SK-N-SH (cell line): ENCODE measurements around the gene LETM1. TPM values are rescaled to one million over a fixed set of nuclear protein-coding genes. Genes with fewer than 3 reads are reported as not detected.

ENCODE experiments used
- CTCF ChIA-PET: fragments of 300-600, 350-600 bp; formaldehyde crosslinking; extraction: SDS; loops from one replicate; lab custom pipeline; 2021; lab: Yijun Ruan, JAX
- POLR2A ChIA-PET: fragments of 350-600 bp; sonication (Branson Sonifier 250); formaldehyde crosslinking; extraction: SDS; loops from one replicate; lab custom pipeline; 2020; ENCODE audit warnings: antibody characterized with exemption, inconsistent platforms; lab: Yijun Ruan, JAX
- DNase-seq: peaks from one replicate; pipeline ENCODE4 v3.0.0; 2012
- H2AFZ ChIP-seq: fragments of 200-600 bp; sonication (generic); 2 replicates; pipeline ENCODE4 v1.8.1; 2016; ENCODE audit warnings: antibody characterized with exemption, mild to moderate bottlenecking, low read depth
- H3F3A ChIP-seq: fragments of 200-600 bp; sonication (generic); replicated peaks from 2 replicates; pipeline ENCODE3; 2016; ENCODE audit warnings: antibody characterized with exemption, mild to moderate bottlenecking; ENCODE audit not compliant: insufficient read depth
- H3K27ac ChIP-seq, 2 experiments: fragments of 200-500 bp in 1 of 2; fragments of 200-600 bp in 1 of 2; sonication (Bioruptor generic) in 1 of 2; sonication (generic), shearing (Covaris generic) in 1 of 2; 2 replicates each; pipeline versions ENCODE4 v1.5.1 to v1.6.1; 2014 to 2016; ENCODE audit warnings: low read depth in 2 of 2, inconsistent platforms in 1 of 2, low read length in 1 of 2, mild to moderate bottlenecking in 1 of 2, mixed read lengths in 1 of 2
- H3K27me3 ChIP-seq: fragments of 200-600 bp; sonication (generic), shearing (Covaris generic); 2 replicates; pipeline ENCODE4 v1.6.1; 2016; ENCODE audit warnings: mixed run types; ENCODE audit not compliant: insufficient read depth
- H3K36me3 ChIP-seq, 2 experiments: fragments of 200-500 bp in 1 of 2; fragments of 200-600 bp in 1 of 2; sonication (Bioruptor generic) in 1 of 2; sonication (generic) in 1 of 2; replicated peaks in 1 of 2; 2 replicates each; pipeline versions ENCODE3 to v1.5.1; 2014 to 2016; ENCODE audit warnings: low read length in 1 of 2, mild to moderate bottlenecking in 1 of 2; ENCODE audit not compliant: insufficient read depth in 2 of 2, control insufficient read depth in 1 of 2
- H3K4me1 ChIP-seq, 2 experiments: fragments of 200-500 bp in 1 of 2; fragments of 200-600 bp in 1 of 2; sonication (Bioruptor generic) in 1 of 2; sonication (generic), shearing (Covaris generic) in 1 of 2; 2 replicates each; pipeline versions ENCODE4 v1.5.1 to v1.6.1; 2014 to 2016; ENCODE audit warnings: low read depth in 1 of 2, low read length in 1 of 2, mixed run types in 1 of 2; ENCODE audit not compliant: insufficient read depth in 2 of 2, control insufficient read depth in 1 of 2
- H3K4me2 ChIP-seq: fragments of 200-600 bp; sonication (generic), shearing (Covaris generic); 2 replicates; pipeline ENCODE4 v1.6.1; 2017; ENCODE audit warnings: mixed run types
- H3K4me3 ChIP-seq, 2 experiments: fragments of 200-500 bp in 1 of 2; fragments of 200-600 bp in 1 of 2; sonication (Bioruptor generic) in 1 of 2; sonication (generic), shearing (Covaris generic) in 1 of 2; 2 replicates each; pipeline versions ENCODE4 v1.5.1 to v1.8.1; 2014 to 2016; ENCODE audit warnings: low read depth in 2 of 2, inconsistent platforms in 1 of 2, low read length in 1 of 2, mild to moderate bottlenecking in 1 of 2, mixed read lengths in 1 of 2, moderate library complexity in 1 of 2
- H3K79me2 ChIP-seq: fragments of 200-600 bp; sonication (generic); 2 replicates; pipeline ENCODE4 v1.8.1; 2017; ENCODE audit warnings: mild to moderate bottlenecking; ENCODE audit not compliant: insufficient read depth
- H3K9ac ChIP-seq: fragments of 200-600 bp; sonication (generic); 2 replicates; pipeline ENCODE4 v1.6.1; 2017; ENCODE audit warnings: mixed run types
- H3K9me2 ChIP-seq: fragments of 200-600 bp; sonication (generic); 2 replicates; pipeline ENCODE4 v1.6.1; 2017; ENCODE audit warnings: mixed run types
- H3K9me3 ChIP-seq: fragments of 200-600 bp; sonication (generic); 2 replicates; pipeline ENCODE4 v1.6.1; 2017; ENCODE audit warnings: mixed run types, mild to moderate bottlenecking, moderate library complexity
- H4K20me1 ChIP-seq: fragments of 200-600 bp; sonication (generic); 2 replicates; pipeline ENCODE4 v1.6.1; 2017; ENCODE audit warnings: mild to moderate bottlenecking, mixed run types; ENCODE audit not compliant: insufficient read depth
- CHD2 ChIP-seq: fragments of 150-350 bp; IDR thresholded peaks from 2 replicates; pipeline ENCODE4 v1.6.1; 2018; ENCODE audit warnings: low read length; ENCODE audit not compliant: partially characterized antibody
- ELF1 ChIP-seq: IDR thresholded peaks from 2 replicates; pipeline ENCODE4 v1.4.0; 2012
- EZH2phosphoT487 ChIP-seq: fragments of 200-600 bp; sonication (generic); IDR thresholded peaks from 2 replicates; pipeline ENCODE4 v1.6.1; 2017; ENCODE audit warnings: low read depth, mixed run types, mild to moderate bottlenecking, antibody characterized with exemption, moderate library complexity, borderline replicate concordance
- FOSL2 ChIP-seq: IDR thresholded peaks from 2 replicates; pipeline ENCODE4 v1.4.0; 2012; ENCODE audit warnings: low read depth, mild to moderate bottlenecking, moderate library complexity, borderline replicate concordance
- FOXJ3 ChIP-seq: sonication (generic); formaldehyde crosslinking; IDR thresholded peaks from 2 replicates; pipeline ENCODE4 v1.5.1; 2020; ENCODE audit warnings: mild to moderate bottlenecking, missing genetic modification reagents
- FOXM1 ChIP-seq: IDR thresholded peaks from 2 replicates; pipeline ENCODE4 v1.4.0; 2012; ENCODE audit warnings: low read depth, mild to moderate bottlenecking
- GATA2 ChIP-seq: sonication (generic); formaldehyde crosslinking; IDR thresholded peaks from 2 replicates; pipeline ENCODE4 v1.5.0; 2020; ENCODE audit warnings: mild to moderate bottlenecking, missing genetic modification reagents
- JUND ChIP-seq: IDR thresholded peaks from 2 replicates; pipeline ENCODE4 v1.4.0; 2012
- MAX ChIP-seq: IDR thresholded peaks from 2 replicates; pipeline ENCODE4 v1.4.0; 2012; ENCODE audit warnings: low read depth
- MEF2A ChIP-seq: IDR thresholded peaks from 2 replicates; pipeline ENCODE4 v1.4.0; 2012; ENCODE audit warnings: low read depth, borderline replicate concordance
- NFIC ChIP-seq: IDR thresholded peaks from 2 replicates; pipeline ENCODE4 v1.4.0; 2012; ENCODE audit warnings: borderline replicate concordance
- POLR2AphosphoS5 ChIP-seq: IDR thresholded peaks from 2 replicates; pipeline ENCODE4 v1.6.1; 2012; ENCODE audit warnings: low read depth, low read length
- RXRA ChIP-seq: IDR thresholded peaks from 2 replicates; pipeline ENCODE4 v1.4.0; 2012; ENCODE audit warnings: low read depth, mild to moderate bottlenecking, borderline replicate concordance
- SIN3A ChIP-seq: IDR thresholded peaks from 2 replicates; pipeline ENCODE4 v1.6.1; 2012; ENCODE audit warnings: low read depth, mild to moderate bottlenecking, low read length, moderate library complexity, borderline replicate concordance
- TAF1 ChIP-seq: IDR thresholded peaks from 2 replicates; pipeline ENCODE4 v1.6.1; 2012; ENCODE audit warnings: low read depth, mild to moderate bottlenecking, low read length, moderate library complexity, borderline replicate concordance
- TCF12 ChIP-seq: IDR thresholded peaks from 2 replicates; pipeline ENCODE4 v1.4.0; 2012
- TEAD4 ChIP-seq: IDR thresholded peaks from 2 replicates; pipeline ENCODE4 v1.4.0; 2012; ENCODE audit warnings: mild to moderate bottlenecking, borderline replicate concordance; ENCODE audit not compliant: insufficient read depth
- USF2 ChIP-seq: fragments of 150-350 bp; IDR thresholded peaks from 2 replicates; pipeline ENCODE4 v1.6.1; 2017; ENCODE audit warnings: antibody characterized with exemption, low read length, low read depth, borderline replicate concordance
- WGBS: methylation state at CpG from one replicate; pipeline ENCODE4 v1.1.6; 2017; ENCODE audit warnings: low lambda C conversion rate; 5-methylcytosine and 5-hydroxymethylcytosine counted together
- polyA plus RNA-seq, 3 experiments: library from polyadenylated mRNA; depleted of rRNA; stranded (reverse); fragments of >200 nt; gene quantifications; 2 replicates each; pipeline ENCODE4 v1.2.3, GENCODE V29; 2012

LETM1 gene
- polyA plus RNA-seq, 1 of the 3 experiments (the other 2 are of a cell fraction), result 25.8 TPM

- H3K27ac ChIP-seq, result no peak overlapping the region
- POLR2A ChIA-PET, result no interaction called here
- TF ChIP-seq EZH2phosphoT487, result no peak
- TF ChIP-seq SIN3A, result no peak
- no peak for TF ChIP-seq JUND
- TF ChIP-seq TAF1, result no peak
- TF ChIP-seq NFIC, result no peak
- TF ChIP-seq GATA2 (CRISPR knock-in tag), result no peak
- no peak for TF ChIP-seq FOSL2
- TF ChIP-seq POLR2AphosphoS5, result no peak
- no peak for TF ChIP-seq TCF12
- TF ChIP-seq RXRA, result no peak
- no peak for TF ChIP-seq USF2
- no peak for TF ChIP-seq MEF2A
- TF ChIP-seq FOXJ3 (CRISPR knock-in tag), result no peak
These were observed 43.2 kb downstream of the LETM1 start for GRCh38 chr4:1812720-1813119.

DNA sequence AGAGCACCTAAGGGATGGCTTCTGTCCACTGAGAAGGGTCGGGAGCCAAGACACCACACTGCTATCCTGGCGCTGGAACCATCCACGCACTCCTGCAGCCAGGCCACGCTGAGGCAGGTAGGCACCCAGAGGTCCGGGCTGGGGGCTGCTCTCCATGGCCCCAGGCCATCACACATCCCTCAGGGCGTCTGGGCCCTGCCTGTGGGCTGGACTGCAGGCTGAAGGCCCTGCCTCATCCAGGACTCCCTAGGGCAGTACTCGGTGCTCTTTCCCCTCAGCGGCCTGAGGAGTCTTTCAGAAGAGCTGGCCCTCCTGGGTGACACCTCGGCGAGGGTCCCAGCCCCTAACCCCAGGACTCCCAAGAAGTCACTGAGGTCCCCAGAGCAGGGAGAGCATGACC, 45.2 kb downstream of the LETM1 start:
- CTCF ChIA-PET, result interaction anchor here (0.7 to 11.2 kb wide), 27 partner anchors 10 to 117 kb away, joined by 3 to 166 read pairs (median 8); partner anchors contain the start of gene FGFR3
- H3K79me2 ChIP-seq, result no peaks in the 10 kb centered on the region
- H3K36me3 ChIP-seq, result peaks cover 0 to 25% of the 10 kb centered on the region in 2 experiments
- H3K4me3 ChIP-seq, result no peak overlapping the region
- H4K20me1 ChIP-seq, result no peaks in the 10 kb centered on the region
- no peak for DNase-seq
- H3K27ac ChIP-seq, result no peak overlapping the region
- POLR2A ChIA-PET, result no interaction called here
- WGBS, result no CpG with 5 or more reads among the region's 10 CpGs
- no peaks in the 10 kb centered on the region for H3K9me3 ChIP-seq
- TF ChIP-seq TEAD4, result no peak
- TF ChIP-seq POLR2AphosphoS5, result no peak
- TF ChIP-seq MAX, result no peak
- no peak for TF ChIP-seq FOXJ3 (CRISPR knock-in tag)
- no peak for TF ChIP-seq USF2
- no peak for TF ChIP-seq TAF1
- TF ChIP-seq MEF2A, result no peak
- TF ChIP-seq FOXM1, result no peak
- no peak for TF ChIP-seq ELF1
- no peak for TF ChIP-seq CHD2
- no peak for TF ChIP-seq JUND
- no peak overlapping the region for H2AFZ ChIP-seq
- no peak overlapping the region for H3K9ac ChIP-seq
- H3F3A ChIP-seq, result peaks cover 3% of the 10 kb centered on the region
- no peaks in the 10 kb centered on the region for H3K27me3 ChIP-seq
- H3K4me1 ChIP-seq, result peaks cover 0 to 3% of the 10 kb centered on the region in 2 experiments; a peak in 1 of 4 replicates
- no peak overlapping the region for H3K4me2 ChIP-seq
- no peaks in the 10 kb centered on the region for H3K9me2 ChIP-seq

More at GRCh38 chr4:1812720-1813119, 43.2 kb downstream of the LETM1 start:
- Histone ChIP-seq H3K4me2 (no peak overlapping the region), H3F3A (peaks cover 3% of the 10 kb centered on the region), H3K4me1 (peaks cover 0 to 3% of the 10 kb centered on the region in 2 experiments; a peak in 1 of 4 replicates), H2AFZ (no peak overlapping the region), H3K27me3 (no peaks in the 10 kb centered on the region), H3K9me2 (no peaks in the 10 kb centered on the region), H3K9me3 (no peaks in the 10 kb centered on the region), H4K20me1 (no peaks in the 10 kb centered on the region), H3K9ac (no peak overlapping the region), H3K36me3 (peaks cover 10 to 38% of the 10 kb centered on the region in 2 experiments), H3K79me2 (no peaks in the 10 kb centered on the region), H3K4me3 (no peak overlapping the region)
- no peak for DNase-seq
- CTCF ChIA-PET, result interaction anchor here (0.9 to 11.2 kb wide), 7 partner anchors 65 to 98 kb away, joined by 3 to 166 read pairs (median 4); no protein-coding TSS in a partner anchor
- 84% methylated on average over 3 of the region's 11 CpGs for WGBS
